Rectal smooth muscle tissue (tissue), 1 donor: ENCODE data around the gene PRKCZ.
"Not testable (repeated sequence)": the region's sequence is repeated elsewhere in the genome, so short reads cannot be mapped to it uniquely, and the experiment has no call there.

Experiments used
- H3K27ac ChIP-seq: one replicate; pipeline ENCODE4 v1.7.0; 2013; ENCODE audit warnings: low read depth, low read length, inconsistent platforms
- H3K27me3 ChIP-seq: one replicate; pipeline ENCODE4 v1.7.0; 2013; ENCODE audit warnings: low read length; ENCODE audit not compliant: control insufficient read depth, insufficient read depth
- H3K36me3 ChIP-seq: one replicate; pipeline ENCODE4 v1.7.0; 2013; ENCODE audit warnings: low read length; ENCODE audit not compliant: control insufficient read depth, insufficient read depth
- H3K4me1 ChIP-seq: one replicate; pipeline ENCODE4 v1.7.0; 2013; ENCODE audit warnings: low read length; ENCODE audit not compliant: control insufficient read depth, insufficient read depth
- H3K4me3 ChIP-seq: one replicate; pipeline ENCODE4 v1.7.0; 2013; ENCODE audit warnings: low read length
- H3K9ac ChIP-seq: one replicate; pipeline ENCODE4 v1.7.0; 2013; ENCODE audit warnings: low read length

PRKCZ gene

DNA sequence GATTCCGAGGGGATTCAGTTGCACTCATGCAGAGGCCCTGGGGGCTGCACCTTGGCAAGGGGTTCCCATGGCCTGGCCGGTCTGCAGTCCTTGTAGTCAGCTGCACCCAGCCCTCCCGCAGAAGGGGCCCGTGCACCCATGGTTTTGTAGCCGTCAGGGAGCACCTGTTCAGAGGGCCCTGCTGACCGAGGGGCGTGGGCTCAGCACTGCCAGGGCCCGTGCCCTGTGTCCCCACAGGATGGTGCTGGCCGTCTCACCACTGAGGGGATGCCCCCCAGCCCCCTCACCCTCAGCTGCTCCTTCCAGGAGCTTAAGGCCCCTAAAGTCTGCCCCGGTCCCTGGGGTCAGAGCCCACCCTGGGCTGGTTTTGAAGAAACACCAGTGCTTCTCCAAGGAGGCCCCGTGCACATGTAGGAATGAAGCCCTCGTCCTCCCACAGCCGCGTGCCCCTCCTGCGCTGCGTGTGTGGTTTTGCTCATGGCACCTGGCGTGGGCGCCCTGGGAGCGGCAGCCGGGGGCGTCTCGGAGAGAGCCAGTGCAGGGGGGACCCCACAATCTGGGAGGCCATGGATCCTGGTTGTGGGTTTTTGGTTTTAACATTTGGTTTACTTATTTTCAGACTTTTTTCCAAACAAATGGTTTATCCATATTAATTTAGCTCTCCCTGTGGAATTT lies 40.1 kb downstream of the PRKCZ start:
- H3K27me3 ChIP-seq = peaks cover 3% of the 10 kb centered on the region
- H3K36me3 ChIP-seq = no peaks in the 10 kb centered on the region
- H3K27ac ChIP-seq = no peak overlapping the region
- no peak overlapping the region for H3K9ac ChIP-seq
- H3K4me1 ChIP-seq = no peaks in the 10 kb centered on the region
- H3K4me3 ChIP-seq = no peak overlapping the region

DNA sequence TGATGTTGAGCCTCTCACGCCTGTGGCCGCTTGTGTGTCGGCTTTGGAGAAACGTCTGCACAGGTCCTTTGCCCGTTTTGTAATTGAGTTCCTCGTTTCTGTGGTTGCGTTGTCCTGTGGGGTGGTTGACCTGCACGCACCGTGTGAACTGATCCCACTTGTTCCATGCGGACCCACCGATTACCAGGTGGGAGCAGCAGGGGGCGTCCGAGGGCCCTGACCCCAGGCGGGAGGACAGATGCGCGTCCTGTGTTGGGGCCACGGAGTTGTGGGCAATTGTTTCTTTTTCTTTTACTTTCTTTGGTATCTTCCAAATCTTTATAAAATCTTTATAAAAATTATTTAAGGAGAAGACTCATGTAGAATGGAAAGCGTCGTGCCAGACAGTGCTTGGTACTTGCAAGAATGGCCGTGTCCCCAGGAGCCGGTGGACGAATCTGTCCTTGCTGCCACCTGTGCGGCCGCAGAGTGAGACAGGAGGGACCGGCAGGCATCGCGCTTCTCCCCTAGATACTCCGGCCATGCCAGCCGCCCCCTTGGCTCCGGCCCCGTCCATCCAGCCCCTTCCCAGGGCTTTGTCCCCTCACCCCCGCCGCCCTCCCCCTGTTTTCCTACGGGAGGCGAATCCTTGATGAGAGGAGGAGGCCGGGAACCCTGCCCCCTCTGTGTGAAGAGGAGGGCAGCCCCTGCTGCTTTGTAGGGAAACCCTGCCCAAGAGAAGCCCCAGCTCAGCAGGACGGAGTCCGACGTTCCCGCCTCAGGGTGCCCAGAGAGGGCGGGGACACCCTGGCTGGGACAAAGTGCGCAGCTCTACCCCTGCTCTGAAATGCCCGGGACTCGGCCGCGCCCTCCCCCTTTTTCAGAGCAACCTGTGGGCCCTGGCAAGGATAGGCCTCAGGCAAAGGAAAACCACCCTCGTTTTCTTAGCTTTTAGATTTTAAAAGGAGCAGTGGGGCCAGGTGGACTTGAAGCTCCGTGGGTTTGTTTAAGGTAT lies 41.7 kb downstream of the PRKCZ start:
- Histone ChIP-seq H3K4me1 (no peaks in the 10 kb centered on the region), H3K27ac (no peak overlapping the region), H3K27me3 (peaks cover 3% of the 10 kb centered on the region), H3K36me3 (no peaks in the 10 kb centered on the region), H3K4me3 (no peak overlapping the region), H3K9ac (no peak overlapping the region)

DNA sequence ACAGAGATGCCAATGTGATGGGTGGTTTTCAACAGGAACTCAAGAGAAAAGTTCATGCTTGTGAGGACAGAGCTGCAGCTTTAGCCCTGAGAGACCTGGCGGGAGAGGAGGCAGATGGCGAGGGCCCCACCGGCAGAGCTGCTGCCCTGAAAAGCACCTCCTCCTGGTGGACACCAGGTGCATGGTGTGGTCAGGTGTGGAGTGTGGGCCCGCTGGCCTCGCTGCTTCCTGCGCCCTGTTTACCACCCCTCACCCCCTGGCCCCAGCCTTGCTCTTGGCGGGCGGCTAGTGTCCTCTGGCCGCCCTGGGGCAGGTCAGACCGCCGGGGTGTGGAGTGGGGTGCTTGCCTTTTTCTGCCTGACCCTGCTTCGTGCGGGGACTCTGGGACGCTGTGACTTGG lies 42.8 kb downstream of the PRKCZ start:
- no peak overlapping the region for H3K27ac ChIP-seq
- no peak overlapping the region for H3K4me3 ChIP-seq
- H3K9ac ChIP-seq = no peak overlapping the region
- H3K36me3 ChIP-seq = no peaks in the 10 kb centered on the region
- H3K27me3 ChIP-seq = peaks cover 3% of the 10 kb centered on the region
- H3K4me1 ChIP-seq = no peaks in the 10 kb centered on the region

DNA sequence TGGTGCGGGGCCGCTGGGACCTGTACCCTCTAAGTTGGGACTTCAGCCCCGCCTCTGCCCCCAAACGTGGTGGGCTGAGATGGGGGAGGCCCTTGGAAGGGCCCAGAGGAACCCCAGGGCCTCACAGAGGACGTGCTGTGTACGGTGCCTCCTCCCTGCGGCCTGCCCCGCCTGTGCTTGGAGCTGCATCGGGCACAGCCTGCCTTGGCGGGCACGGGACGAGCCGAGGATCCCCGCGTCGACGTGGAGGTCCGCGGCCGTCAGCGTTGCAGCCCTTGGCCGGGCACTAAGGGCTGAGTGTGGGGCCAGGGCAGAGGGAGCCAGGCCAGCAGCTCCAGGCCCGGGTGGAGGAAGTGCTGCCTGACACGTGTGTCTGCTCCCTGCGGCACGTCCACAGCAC lies 43.4 kb downstream of the PRKCZ start:
- Histone ChIP-seq H3K9ac (no peak overlapping the region), H3K4me1 (no peaks in the 10 kb centered on the region), H3K4me3 (no peak overlapping the region), H3K27ac (no peak overlapping the region), H3K36me3 (no peaks in the 10 kb centered on the region), H3K27me3 (peaks cover 3% of the 10 kb centered on the region)

DNA sequence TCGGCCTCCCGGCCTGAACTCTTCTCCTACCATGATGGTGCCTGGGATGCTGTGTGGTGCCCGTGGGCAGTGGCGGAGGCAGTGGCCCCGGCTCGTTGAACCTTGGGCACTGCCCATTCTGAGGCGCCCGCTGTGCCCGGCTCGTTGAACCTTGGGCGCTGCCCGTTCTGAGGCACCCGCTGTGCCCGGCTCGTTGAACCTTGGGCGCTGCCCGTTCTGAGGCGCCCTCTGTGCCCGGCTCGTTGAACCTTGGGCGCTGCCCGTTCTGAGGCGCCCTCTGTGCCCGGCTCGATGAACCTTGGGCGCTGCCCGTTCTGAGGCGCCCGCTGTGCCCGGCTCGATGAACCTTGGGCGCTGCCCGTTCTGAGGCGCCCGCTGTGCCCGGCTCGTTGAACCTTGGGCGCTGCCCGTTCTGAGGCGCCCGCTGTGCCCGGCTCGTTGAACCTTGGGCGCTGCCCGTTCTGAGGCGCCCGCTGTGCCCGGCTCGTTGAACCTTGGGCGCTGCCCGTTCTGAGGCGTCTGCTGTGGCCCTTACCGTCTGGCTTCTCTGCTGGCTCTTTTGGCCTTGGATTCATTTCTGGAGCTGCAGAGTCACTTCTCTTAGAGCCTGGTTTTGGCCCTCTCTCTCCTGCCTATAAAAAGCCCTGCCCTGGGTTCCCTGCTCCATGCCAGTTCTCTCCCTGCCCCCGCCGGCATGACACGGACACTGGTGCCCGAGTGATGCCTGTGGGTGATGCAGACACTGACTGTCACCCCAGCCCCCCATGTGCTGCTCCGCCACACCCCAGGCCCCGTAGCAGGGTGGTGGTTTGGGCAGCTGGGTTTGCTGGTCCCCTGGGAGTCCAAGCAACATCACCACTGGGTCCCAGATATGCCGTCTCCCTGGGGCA lies 44.3 kb downstream of the PRKCZ start:
- not testable (repeated sequence) for H3K4me1 ChIP-seq, H3K27me3 ChIP-seq, H3K36me3 ChIP-seq, H3K27ac ChIP-seq, H3K4me3 ChIP-seq, H3K9ac ChIP-seq

DNA sequence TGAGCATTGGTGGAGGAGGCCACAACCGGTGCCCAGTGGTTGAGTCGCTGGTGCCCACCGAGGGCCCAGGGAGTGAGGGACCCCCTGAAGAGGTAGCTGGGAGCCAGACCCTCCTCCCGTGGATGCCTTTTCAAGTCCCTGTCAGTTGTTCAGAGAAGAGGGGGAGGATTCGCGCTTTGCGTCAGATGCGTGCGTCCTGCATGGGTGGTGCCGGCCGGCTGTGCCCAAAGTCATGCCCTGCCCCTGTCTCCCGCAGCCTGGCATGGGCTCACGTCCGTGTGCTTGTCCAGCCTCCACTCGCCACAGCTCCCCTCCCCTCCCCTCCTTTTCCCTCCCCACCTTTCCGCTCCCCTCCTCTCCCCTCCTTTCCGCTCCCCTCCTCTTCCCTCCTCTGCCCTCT lies 45.2 kb downstream of the PRKCZ start:
- H3K4me1 ChIP-seq = no peaks in the 10 kb centered on the region
- H3K36me3 ChIP-seq = no peaks in the 10 kb centered on the region
- H3K27ac ChIP-seq = no peak overlapping the region
- no peak overlapping the region for H3K4me3 ChIP-seq
- H3K27me3 ChIP-seq = no peaks in the 10 kb centered on the region
- no peak overlapping the region for H3K9ac ChIP-seq

DNA sequence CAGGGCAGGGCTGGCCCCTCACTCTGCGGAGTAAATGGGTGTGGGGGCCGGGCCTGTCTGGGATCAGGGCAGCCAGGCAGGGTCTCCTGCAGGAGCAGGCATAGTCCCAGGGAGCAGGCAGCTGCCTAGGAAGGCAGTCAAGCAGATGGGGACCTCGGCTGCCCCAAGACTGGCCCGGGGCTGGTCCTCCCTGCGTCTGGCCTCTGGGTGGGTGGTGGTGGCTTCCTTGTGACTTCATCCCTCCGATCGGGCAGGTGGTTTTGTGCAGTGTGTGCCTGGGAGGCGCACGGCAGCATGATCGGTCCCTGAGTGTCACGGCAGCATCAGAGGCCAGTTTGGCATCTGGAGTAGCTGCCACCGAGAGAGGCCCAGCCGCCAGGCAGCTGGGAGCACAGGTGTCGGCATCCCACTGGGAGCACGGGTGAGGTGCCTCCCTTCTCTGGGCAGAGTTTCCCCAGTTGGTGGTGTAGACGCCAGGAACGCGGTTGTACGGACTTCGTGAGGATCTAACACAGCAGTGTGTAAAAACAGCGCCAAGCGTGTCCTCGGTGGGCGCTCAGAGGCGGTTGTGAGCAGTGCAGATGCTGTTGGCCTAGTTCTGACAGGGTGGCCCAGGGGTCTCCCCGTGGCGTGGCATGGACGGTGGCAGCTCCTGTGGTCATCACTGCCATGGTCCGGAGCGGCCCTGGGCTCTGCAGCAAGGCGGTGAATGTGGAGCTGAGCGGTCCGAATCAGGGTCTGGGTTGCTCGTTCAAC lies 45.9 kb downstream of the PRKCZ start:
- Histone ChIP-seq H3K27me3 (no peaks in the 10 kb centered on the region), H3K36me3 (no peaks in the 10 kb centered on the region), H3K4me1 (no peaks in the 10 kb centered on the region), H3K9ac (no peak overlapping the region), H3K4me3 (no peak overlapping the region), H3K27ac (no peak overlapping the region)

DNA sequence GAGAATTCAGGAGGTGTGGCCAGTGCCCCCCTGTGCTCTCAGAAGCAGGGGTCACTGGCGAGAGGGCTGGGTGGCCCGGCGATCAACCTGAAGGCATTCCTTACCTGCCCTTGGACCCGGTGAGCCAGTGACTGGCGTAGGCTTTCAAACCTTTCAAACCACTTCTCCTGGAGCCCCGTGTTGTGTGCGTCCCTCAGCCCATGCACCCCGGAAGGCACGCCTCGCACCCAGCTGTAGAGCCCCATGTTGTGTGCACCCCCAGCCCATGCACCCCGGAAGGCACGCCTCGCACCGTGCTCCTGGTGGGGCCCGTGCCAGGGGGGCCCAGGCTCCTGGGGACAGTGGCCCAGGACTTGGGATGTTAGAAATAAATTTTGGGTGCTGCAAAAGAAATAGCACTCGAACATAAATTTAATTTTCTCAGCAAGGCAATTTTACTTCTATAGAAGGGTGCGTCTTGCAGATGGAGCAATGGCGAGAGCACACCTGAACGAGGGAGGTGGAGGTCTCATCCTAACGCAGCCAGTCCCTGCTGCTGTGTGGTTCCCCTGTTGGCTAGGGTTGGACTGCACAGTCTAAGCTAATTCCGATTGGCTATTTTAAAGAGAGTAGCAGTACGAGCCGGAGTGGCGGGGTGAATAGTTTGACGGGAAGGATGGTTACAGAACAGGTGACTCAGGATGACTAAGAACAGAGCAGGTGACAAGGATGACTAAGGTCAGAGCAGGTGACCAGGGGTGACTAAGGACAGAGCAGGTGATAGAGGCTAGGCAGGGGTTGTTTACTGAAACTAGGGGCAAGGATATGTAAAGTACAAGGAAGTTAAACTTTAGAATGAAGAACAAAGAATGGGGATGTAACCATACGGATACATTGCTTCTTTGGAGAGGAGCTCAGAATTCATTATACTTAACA lies 47.4 kb downstream of the PRKCZ start:
- H3K27ac ChIP-seq = no peak overlapping the region

DNA sequence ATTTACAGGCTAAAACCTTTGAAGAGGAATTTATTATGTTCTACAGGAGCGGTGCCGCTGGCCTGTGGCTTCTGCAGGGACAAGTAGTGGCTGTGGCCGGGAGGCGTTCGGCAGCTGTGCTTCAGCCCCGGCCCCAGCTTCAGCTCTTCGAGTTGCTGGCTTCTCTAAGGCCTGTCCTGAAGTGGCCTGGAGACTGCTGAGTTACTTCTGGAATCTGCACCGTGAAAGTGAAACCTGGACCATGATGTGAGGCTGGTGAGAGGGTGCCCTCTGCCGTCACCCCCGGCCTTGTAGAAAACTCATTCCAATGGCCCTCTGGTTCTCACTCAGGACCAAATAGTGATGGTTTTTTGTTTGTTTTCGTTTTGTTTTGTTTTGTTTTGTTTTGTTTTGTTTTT lies 48.1 kb downstream of the PRKCZ start:
- Histone ChIP-seq H3K9ac (no peak overlapping the region), H3K4me1 (no peaks in the 10 kb centered on the region), H3K4me3 (no peak overlapping the region), H3K27ac (no peak overlapping the region), H3K27me3 (no peaks in the 10 kb centered on the region), H3K36me3 (no peaks in the 10 kb centered on the region)

More for the DNA sequence above, 47.4 kb downstream of the PRKCZ start:
- Histone ChIP-seq H3K9ac (no peak overlapping the region), H3K4me1 (no peaks in the 10 kb centered on the region), H3K4me3 (no peak overlapping the region), H3K36me3 (no peaks in the 10 kb centered on the region), H3K27me3 (no peaks in the 10 kb centered on the region)

DNA sequence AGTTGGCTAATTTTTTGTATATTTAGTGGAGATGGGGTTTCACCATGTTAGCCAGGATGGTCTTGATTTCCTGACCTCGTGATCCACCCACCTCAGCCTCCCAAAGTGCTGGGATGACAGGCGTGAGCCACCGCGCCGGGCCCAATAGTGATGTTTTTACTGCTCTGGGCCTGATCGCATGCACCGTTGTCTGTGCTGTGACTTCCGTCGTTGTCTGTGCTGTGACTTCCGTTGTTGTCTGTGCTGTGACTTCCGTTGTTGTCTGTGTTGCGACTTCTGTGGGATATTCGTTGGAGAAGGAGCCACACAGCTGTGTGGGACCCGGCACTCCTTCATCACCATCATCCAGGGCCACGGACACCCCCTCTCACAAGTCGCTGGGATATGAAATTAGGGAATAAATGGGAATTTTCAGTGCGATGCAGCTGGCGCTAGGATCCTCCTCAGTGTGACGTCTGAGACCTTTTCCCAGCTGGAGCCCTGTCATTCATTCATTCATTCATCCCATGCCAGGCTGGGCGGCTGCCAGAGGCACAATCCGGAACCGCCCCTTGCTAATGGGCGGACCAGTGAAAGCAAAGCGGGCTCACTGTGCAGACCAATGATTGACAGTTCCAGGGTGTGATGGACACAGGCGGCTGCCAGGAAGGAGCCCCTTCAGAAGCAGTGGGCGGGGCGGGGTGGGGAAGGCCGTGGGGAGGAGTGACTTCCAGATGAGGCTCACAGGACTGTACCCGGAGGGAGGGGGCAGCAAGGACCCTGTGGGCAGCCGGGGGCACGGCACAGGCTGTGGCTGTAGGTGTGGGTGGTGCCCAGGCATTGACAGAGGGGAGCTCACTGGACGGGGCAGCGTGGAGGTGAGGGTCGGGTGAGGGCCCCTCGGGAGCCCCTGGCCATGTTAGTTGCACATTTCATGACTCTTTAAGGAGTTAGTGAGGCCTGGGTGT lies 48.9 kb downstream of the PRKCZ start:
- H3K27ac ChIP-seq = no peak overlapping the region
- H3K9ac ChIP-seq = no peak overlapping the region
- H3K27me3 ChIP-seq = no peaks in the 10 kb centered on the region
- H3K4me1 ChIP-seq = no peaks in the 10 kb centered on the region
- no peak overlapping the region for H3K4me3 ChIP-seq
- H3K36me3 ChIP-seq = no peaks in the 10 kb centered on the region
